Panc1 (cell line): Measurements from ENCODE around the gene TRIM17. TPM values are rescaled to one million over a fixed set of nuclear protein-coding genes. Genes with fewer than 3 reads are reported as not detected.

ENCODE experiments used
- ATAC-seq: fragments of 200-7000 bp; cut with Tn5 transposase; 2 replicates; pipeline ENCODE4 v1.9.1; 2020; ENCODE audit warnings: mild to moderate bottlenecking, moderate library complexity
- BruUV-seq: library from RNA; stranded (reverse); fragments of 400-500 nt; replicated peaks from 2 replicates; lab custom pipeline; 2021; lab: Mats Ljungman, UMichigan
- CTCF ChIA-PET: fragments of 300-600 bp; sonication (Branson Sonifier 250); formaldehyde crosslinking; loops from one replicate; lab custom pipeline; 2022; ENCODE audit warnings: antibody characterized with exemption; lab: Charles Lee
- POLR2A ChIA-PET: fragments of 300-600 bp; sonication (Branson Sonifier 250); formaldehyde crosslinking; loops from one replicate; lab custom pipeline; 2022; ENCODE audit warnings: antibody characterized with exemption; lab: Charles Lee
- DNase-seq: peaks from one replicate; pipeline ENCODE4 v3.0.0-alpha.2; 2010; ENCODE audit warnings: low read depth, low spot score
- H3K27ac ChIP-seq: 2 replicates; pipeline ENCODE4 v1.5.1; 2011; ENCODE audit warnings: mild to moderate bottlenecking, low read length, inconsistent platforms
- H3K27me3 ChIP-seq: fragments of 200-500 bp; sonication (Bioruptor generic); 2 replicates; pipeline ENCODE4 v1.6.0; 2014; ENCODE audit warnings: low read length, inconsistent platforms; ENCODE audit not compliant: control insufficient read depth, insufficient read depth
- H3K36me3 ChIP-seq: fragments of 200-500 bp; sonication (Bioruptor generic); 2 replicates; pipeline ENCODE4 v1.5.1; 2014; ENCODE audit warnings: inconsistent platforms, mild to moderate bottlenecking, low read length, moderate library complexity; ENCODE audit not compliant: control insufficient read depth, insufficient read depth
- H3K4me1 ChIP-seq: 2 replicates; pipeline ENCODE4 v1.5.1; 2011; ENCODE audit warnings: inconsistent platforms, mild to moderate bottlenecking, low read length, moderate library complexity; ENCODE audit not compliant: control insufficient read depth, insufficient read depth
- H3K4me3 ChIP-seq, 2 experiments: 2 replicates each; pipeline ENCODE4 v1.5.1; 2011 to 2012; ENCODE audit warnings: low read depth in 2 of 2, low read length in 2 of 2, mild to moderate bottlenecking in 2 of 2, inconsistent platforms in 1 of 2, moderate library complexity in 1 of 2
- H3K9me3 ChIP-seq: fragments of 200-500 bp; sonication (Bioruptor generic); 2 replicates; pipeline ENCODE4 v1.5.1; 2014; ENCODE audit warnings: low read depth, mild to moderate bottlenecking, inconsistent platforms, low read length, moderate library complexity; ENCODE audit not compliant: control insufficient read depth, insufficient read depth
- POLR2AphosphoS5 ChIP-seq: IDR thresholded peaks from 2 replicates; pipeline ENCODE4 v1.6.1; 2012; ENCODE audit warnings: mild to moderate bottlenecking, low read depth, low read length, moderate library complexity
- SIN3A ChIP-seq: IDR thresholded peaks from 2 replicates; pipeline ENCODE4 v1.6.1; 2012; ENCODE audit warnings: low read depth, mild to moderate bottlenecking, low read length, moderate library complexity, borderline replicate concordance; ENCODE audit not compliant: insufficient read depth
- TCF7L2 ChIP-seq: IDR thresholded peaks from 2 replicates; pipeline ENCODE4 v1.6.1; 2011; ENCODE audit warnings: mild to moderate bottlenecking, low read depth, low read length, inconsistent platforms
- in situ Hi-C: cut with HindIII; loops from 2 replicates; pipeline ENCODE4 v1.10.0; 2016; ENCODE audit warnings: low sequenced_read_pairs, low pct_unique_long_range_greater_than_20kb
- intact Hi-C: fragments of 100-400 bp; cut with micrococcal nuclease; formaldehyde crosslinking; loops from one replicate; pipeline ENCODE4 v1.10.0; 2022; ENCODE audit not compliant: unreplicated experiment
- total RNA-seq: library from RNA; stranded (reverse); gene quantifications from one replicate; pipeline ENCODE4 v1.2.1, GENCODE V29; 2021; ENCODE audit not compliant: unreplicated experiment
- TF ChIP-seq, protein P1 (sequence below): fragments of 450-650 bp; IDR thresholded peaks from 2 replicates; pipeline ENCODE4 v1.5.1; 2017; ENCODE audit warnings: mild to moderate bottlenecking
- TF ChIP-seq, protein P2 (sequence below), 2 experiments: IDR thresholded peaks; 2 replicates each; pipeline ENCODE4 v1.6.1; 2011 to 2012; ENCODE audit warnings: low read depth in 2 of 2, control low read depth in 1 of 2, low read length in 1 of 2, mild to moderate bottlenecking in 1 of 2, moderate library complexity in 1 of 2; ENCODE audit not compliant: insufficient read depth in 1 of 2

The TRIM17 gene
- total RNA-seq, 1 experiment from 2014 or later: 1.2 TPM

DNA sequence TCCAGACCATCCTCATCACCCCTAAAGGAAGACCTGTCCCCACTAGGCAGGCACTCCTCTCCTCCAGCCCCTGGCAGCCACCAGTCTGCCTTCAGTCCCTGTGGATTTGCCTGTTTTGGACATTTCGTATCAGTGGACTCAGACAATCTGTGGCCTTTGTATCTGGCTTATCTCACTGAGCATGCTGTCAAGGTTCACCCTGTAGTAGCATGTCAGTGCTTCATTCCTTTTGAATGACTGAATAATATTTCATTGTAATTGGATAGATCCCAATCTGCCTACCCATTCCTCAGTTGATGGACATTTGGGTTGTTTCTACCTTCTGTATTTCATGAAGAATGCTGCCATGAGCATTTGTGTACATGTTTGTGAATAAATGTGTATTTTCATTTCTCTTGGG is 37.6 kb upstream of the TRIM17 start:
- H3K4me1 ChIP-seq: peaks cover 13% of the 10 kb centered on the region
- intact Hi-C loops: no loop called here
- TF ChIP-seq SIN3A: no peak
- TF ChIP-seq, protein P1, sequence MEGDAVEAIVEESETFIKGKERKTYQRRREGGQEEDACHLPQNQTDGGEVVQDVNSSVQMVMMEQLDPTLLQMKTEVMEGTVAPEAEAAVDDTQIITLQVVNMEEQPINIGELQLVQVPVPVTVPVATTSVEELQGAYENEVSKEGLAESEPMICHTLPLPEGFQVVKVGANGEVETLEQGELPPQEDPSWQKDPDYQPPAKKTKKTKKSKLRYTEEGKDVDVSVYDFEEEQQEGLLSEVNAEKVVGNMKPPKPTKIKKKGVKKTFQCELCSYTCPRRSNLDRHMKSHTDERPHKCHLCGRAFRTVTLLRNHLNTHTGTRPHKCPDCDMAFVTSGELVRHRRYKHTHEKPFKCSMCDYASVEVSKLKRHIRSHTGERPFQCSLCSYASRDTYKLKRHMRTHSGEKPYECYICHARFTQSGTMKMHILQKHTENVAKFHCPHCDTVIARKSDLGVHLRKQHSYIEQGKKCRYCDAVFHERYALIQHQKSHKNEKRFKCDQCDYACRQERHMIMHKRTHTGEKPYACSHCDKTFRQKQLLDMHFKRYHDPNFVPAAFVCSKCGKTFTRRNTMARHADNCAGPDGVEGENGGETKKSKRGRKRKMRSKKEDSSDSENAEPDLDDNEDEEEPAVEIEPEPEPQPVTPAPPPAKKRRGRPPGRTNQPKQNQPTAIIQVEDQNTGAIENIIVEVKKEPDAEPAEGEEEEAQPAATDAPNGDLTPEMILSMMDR: no peak
- TF ChIP-seq, protein P2, sequence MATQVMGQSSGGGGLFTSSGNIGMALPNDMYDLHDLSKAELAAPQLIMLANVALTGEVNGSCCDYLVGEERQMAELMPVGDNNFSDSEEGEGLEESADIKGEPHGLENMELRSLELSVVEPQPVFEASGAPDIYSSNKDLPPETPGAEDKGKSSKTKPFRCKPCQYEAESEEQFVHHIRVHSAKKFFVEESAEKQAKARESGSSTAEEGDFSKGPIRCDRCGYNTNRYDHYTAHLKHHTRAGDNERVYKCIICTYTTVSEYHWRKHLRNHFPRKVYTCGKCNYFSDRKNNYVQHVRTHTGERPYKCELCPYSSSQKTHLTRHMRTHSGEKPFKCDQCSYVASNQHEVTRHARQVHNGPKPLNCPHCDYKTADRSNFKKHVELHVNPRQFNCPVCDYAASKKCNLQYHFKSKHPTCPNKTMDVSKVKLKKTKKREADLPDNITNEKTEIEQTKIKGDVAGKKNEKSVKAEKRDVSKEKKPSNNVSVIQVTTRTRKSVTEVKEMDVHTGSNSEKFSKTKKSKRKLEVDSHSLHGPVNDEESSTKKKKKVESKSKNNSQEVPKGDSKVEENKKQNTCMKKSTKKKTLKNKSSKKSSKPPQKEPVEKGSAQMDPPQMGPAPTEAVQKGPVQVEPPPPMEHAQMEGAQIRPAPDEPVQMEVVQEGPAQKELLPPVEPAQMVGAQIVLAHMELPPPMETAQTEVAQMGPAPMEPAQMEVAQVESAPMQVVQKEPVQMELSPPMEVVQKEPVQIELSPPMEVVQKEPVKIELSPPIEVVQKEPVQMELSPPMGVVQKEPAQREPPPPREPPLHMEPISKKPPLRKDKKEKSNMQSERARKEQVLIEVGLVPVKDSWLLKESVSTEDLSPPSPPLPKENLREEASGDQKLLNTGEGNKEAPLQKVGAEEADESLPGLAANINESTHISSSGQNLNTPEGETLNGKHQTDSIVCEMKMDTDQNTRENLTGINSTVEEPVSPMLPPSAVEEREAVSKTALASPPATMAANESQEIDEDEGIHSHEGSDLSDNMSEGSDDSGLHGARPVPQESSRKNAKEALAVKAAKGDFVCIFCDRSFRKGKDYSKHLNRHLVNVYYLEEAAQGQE (IDR thresholded peaks at IDR 0.05; ENCODE audit: insufficient read depth in 1 of 2, low read depth in 2 of 2, low read length in 1 of 2): no peak
- TF ChIP-seq TCF7L2: no peak
- no peak for TF ChIP-seq POLR2AphosphoS5
- peaks cover 6% of the 10 kb centered on the region for H3K36me3 ChIP-seq
- no peak overlapping the region for H3K27ac ChIP-seq
- ChIA-PET CTCF (no interaction called here), POLR2A (no interaction called here)
- DNase-seq (no peak), ATAC-seq (no peak)
- H3K9me3 ChIP-seq: no peaks in the 10 kb centered on the region
- in situ Hi-C loops: no loop called here
- no peaks in the 10 kb centered on the region for H3K27me3 ChIP-seq
- BruUV-seq: no TSS peak
- H3K4me3 ChIP-seq: no peak overlapping the region

DNA sequence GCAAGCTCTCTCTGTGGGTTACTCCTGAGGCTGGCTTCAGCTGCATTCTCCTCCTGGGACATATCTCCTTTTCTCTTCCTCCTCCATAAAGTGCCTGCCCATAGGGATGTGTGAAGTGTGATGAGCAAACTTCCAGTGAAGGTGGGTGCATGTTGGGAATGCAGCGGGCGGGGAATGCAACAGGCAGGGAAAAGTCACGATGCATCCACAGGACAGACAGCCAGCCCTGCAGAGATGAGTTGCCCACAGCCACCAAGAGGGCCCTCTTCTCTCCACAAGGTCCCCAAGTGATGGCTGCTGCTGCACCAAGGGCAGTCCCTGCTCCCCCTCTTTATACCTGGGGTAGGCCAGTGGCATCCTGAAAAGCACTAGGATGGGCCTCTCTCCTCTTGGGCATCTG is 37.0 kb upstream of the TRIM17 start:
- intact Hi-C loops: loop anchor here (2.0 kb wide), 1 partner anchor 33 kb away; no protein-coding TSS in a partner anchor
- ChIA-PET CTCF (no interaction called here), POLR2A (no interaction called here)
- no peak overlapping the region for H3K27ac ChIP-seq
- no peak for DNase-seq
- in situ Hi-C loops: no loop called here
- H3K27me3 ChIP-seq: no peaks in the 10 kb centered on the region
- no peak for TF ChIP-seq TCF7L2
- TF ChIP-seq SIN3A: no peak
- TF ChIP-seq, protein P1: no peak
- no peak for TF ChIP-seq POLR2AphosphoS5
- TF ChIP-seq, protein P2 (IDR thresholded peaks at IDR 0.05; ENCODE audit: insufficient read depth in 1 of 2, low read depth in 2 of 2, low read length in 1 of 2): no peak
- H3K9me3 ChIP-seq: no peaks in the 10 kb centered on the region
- ATAC-seq: no peak
- peaks cover 6% of the 10 kb centered on the region for H3K36me3 ChIP-seq
- no TSS peak for BruUV-seq
- H3K4me3 ChIP-seq: peak overlapping the region in 1 of 2 experiments; percentile 23; a peak in 1 of 4 replicates
- H3K4me1 ChIP-seq: peaks cover 13% of the 10 kb centered on the region
